SH-SY5Y (cell line): ENCODE results near the gene DHRS7C.

ENCODE experiments used
- GATA2 ChIP-seq: IDR thresholded peaks from 2 replicates; pipeline ENCODE4 v1.6.1; 2011; ENCODE audit warnings: mild to moderate bottlenecking, low read depth, low read length
- GATA3 ChIP-seq: IDR thresholded peaks from 2 replicates; pipeline ENCODE4 v1.6.1; 2011; ENCODE audit warnings: low read depth, mild to moderate bottlenecking, low read length, moderate library complexity

GRCh38 chr17:9760266-9760665, 31.1 kb downstream of the DHRS7C start:
- TF ChIP-seq GATA2 (no peak), GATA3 (no peak)
